Measurements from ENCODE around the gene CNGB1. TPM values are rescaled to one million over a fixed set of nuclear protein-coding genes. Genes with fewer than 3 reads are reported as not detected.

Gene CNGB1
- total and polyA plus RNA-seq, 10 donors = 0.02 to 0.12 TPM; not detected in 8

DNA sequence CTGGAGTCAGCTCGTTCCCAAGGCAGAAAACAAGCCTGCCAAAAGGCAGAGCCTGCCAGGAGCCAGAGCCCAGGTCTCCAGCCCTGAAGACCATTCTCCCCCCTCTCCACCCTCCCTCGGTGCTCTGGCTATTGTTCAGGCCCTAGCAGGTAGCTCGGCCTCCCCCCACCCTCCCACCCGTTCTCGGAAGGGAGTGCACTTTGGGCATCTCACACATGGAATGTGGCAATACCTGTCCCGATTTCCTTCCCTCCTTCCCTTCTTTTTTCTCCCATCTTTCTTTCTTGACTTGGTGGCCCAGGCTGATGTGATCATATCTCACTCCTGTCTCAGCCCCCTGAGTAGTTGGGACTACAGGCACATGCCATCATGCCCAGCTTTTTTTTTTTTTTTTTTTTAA, 12.4 kb downstream of the CNGB1 start:
- DNase-seq = peak; percentile 33
- TF ChIP-seq POLR2A (IDR thresholded peaks at IDR 0.05) (no peak), POLR2AphosphoS5 (IDR thresholded peaks at IDR 0.05) (no peak)
- TF ChIP-seq, protein P1, sequence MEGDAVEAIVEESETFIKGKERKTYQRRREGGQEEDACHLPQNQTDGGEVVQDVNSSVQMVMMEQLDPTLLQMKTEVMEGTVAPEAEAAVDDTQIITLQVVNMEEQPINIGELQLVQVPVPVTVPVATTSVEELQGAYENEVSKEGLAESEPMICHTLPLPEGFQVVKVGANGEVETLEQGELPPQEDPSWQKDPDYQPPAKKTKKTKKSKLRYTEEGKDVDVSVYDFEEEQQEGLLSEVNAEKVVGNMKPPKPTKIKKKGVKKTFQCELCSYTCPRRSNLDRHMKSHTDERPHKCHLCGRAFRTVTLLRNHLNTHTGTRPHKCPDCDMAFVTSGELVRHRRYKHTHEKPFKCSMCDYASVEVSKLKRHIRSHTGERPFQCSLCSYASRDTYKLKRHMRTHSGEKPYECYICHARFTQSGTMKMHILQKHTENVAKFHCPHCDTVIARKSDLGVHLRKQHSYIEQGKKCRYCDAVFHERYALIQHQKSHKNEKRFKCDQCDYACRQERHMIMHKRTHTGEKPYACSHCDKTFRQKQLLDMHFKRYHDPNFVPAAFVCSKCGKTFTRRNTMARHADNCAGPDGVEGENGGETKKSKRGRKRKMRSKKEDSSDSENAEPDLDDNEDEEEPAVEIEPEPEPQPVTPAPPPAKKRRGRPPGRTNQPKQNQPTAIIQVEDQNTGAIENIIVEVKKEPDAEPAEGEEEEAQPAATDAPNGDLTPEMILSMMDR (IDR thresholded peaks at IDR 0.05 in 8 of 11, conservative IDR thresholded peaks at IDR 0.05 in 3 of 11) = no peak
- intact Hi-C loops (cut with DNase I; ENCODE audit: low total_unique reads) = no loop called here
- Histone ChIP-seq H3K4me3 (no peak overlapping the region), H3K27ac (no peak overlapping the region), H3K9me3 (no peaks in the 10 kb centered on the region), H3K4me1 (no peaks in the 10 kb centered on the region), H3K36me3 (no peaks in the 10 kb centered on the region), H3K27me3 (replicated peaks in 1 of 7) (no peaks in the 10 kb centered on the region)
- 71 to 85% (median 79%) methylated on average over 6 of the region's 6 CpGs for WGBS, 5 donors

DNA sequence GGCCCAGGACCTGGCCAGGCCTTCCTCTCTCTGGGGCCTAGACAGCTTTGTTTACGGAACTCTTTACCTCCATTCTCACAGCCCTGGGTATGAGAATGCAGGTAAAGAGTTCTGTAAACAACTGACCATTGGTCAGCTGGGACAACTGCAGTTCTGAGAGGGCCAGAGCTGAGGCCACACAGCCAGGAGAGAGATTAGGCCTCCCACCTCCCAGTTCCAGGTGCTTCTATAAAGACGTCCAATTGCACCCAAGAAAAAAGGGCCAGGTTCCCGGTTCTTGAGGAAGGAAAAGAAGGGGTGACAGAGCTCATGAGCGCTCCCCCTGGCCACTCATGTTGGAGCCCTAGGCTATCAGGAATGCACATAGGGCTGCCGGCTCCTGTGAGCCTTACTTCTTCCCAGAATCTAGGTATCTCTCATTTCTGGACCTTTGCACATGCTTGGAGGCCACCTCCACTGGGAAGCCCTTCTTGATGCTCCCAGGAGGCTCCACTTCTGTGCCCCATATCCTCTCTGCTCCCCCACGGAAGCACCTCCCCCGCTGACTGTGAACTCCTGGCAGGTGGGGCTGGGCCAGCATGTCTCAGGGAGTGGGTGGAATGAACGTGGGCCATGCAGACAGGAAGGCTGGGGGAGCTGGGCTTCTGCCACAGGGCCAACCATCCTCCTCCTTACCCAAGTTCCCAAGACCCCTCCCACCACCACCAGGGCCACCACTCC, 13.1 kb downstream of the CNGB1 start:
- intact Hi-C loops (cut with DNase I; ENCODE audit: low total_unique reads) = no loop called here
- H3K4me1 ChIP-seq = no peaks in the 10 kb centered on the region
- 80 to 89% (median 81%) methylated on average over 5 to 8 of the region's 8 CpGs for WGBS, 5 donors
- no peak overlapping the region for H3K4me3 ChIP-seq
- peaks cover 0 to under 1% (median 0%) of the 10 kb centered on the region in 7 donors for H3K27me3 ChIP-seq (replicated peaks in 1 of 7)
- no peak for DNase-seq
- no peaks in the 10 kb centered on the region for H3K36me3 ChIP-seq
- no peak for TF ChIP-seq POLR2A (IDR thresholded peaks at IDR 0.05)
- no peak for TF ChIP-seq POLR2AphosphoS5 (IDR thresholded peaks at IDR 0.05)
- TF ChIP-seq, protein P1 (IDR thresholded peaks at IDR 0.05 in 8 of 11, conservative IDR thresholded peaks at IDR 0.05 in 3 of 11) = no peak
- no peaks in the 10 kb centered on the region for H3K9me3 ChIP-seq
- no peak overlapping the region for H3K27ac ChIP-seq

DNA sequence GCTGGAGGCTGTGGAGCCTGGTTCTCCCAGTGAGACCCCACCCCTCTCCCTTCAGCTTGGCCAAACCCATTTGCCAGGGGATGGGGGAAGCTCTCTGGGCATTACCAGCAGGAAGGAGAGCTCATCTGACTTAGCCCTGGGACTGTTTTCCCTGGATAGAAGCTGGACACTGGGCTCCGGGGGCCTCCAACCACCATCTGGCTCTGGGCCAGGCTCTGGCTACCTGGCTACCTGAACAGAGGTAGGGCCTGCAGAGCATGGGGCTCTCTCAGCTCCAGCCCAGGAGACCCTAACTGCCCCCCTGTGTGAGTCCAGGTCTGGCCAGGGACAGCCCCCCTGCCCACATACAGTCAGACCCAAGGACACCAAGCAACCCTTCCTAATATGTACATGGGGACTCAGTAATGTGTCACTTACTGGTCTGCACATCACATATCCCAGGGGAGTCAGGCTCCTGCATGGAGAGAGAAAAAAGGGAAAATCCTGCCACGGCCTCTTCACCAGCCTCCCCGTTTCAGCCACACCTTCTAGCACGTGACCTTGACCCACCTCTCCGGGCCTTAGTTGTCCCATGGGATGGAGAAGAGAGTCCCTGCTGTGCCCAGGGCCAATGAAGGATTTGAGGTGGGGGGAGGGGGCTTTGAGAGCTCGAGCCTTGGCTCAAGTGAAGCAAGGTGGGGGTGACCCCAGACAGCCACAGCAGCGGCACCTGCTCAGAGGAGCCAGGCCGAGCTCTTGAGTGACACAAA, 13.8 kb downstream of the CNGB1 start:
- Histone ChIP-seq H3K4me1 (no peaks in the 10 kb centered on the region), H3K27ac (no peak overlapping the region), H3K36me3 (no peaks in the 10 kb centered on the region), H3K4me3 (no peak overlapping the region), H3K27me3 (replicated peaks in 1 of 7) (peaks cover 0 to 4% (median 0%) of the 10 kb centered on the region in 7 donors), H3K9me3 (no peaks in the 10 kb centered on the region)
- TF ChIP-seq, protein P1 (IDR thresholded peaks at IDR 0.05 in 8 of 11, conservative IDR thresholded peaks at IDR 0.05 in 3 of 11) = no peak
- TF ChIP-seq POLR2AphosphoS5 (IDR thresholded peaks at IDR 0.05) = no peak
- TF ChIP-seq POLR2A (IDR thresholded peaks at IDR 0.05) = no peak
- 63 to 87% (median 74%) methylated on average over 7 to 8 of the region's 8 CpGs for WGBS, 5 donors
- DNase-seq = no peak
- intact Hi-C loops (cut with DNase I; ENCODE audit: low total_unique reads) = no loop called here

DNA sequence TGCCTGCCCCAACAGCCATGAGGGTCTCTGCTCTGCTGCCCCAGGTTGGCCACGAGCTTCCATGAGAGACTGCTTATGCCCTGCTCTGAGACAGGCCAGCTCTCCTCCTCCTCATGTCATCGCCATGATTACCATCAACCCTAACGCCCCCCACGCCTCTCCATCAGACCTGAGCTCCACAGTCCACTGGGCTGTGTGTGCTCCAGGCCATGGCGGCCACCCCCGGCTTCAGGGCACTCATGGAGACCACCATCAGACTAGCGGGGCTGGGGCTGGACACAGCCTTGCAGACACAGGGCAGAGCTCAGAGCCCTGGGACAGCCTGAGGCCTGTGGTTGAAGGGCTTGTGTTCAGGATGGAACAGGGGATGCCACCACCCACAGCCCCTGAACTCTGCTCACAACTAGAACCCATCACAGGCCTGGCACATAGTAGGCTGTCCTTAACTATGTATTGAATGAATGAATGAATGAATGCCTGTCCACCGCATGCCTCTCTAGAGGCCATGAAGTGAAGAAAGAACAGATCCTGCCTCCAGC, 14.6 kb downstream of the CNGB1 start:
- no peak for DNase-seq
- H3K27ac ChIP-seq = no peak overlapping the region
- peaks cover 0 to 9% (median 0%) of the 10 kb centered on the region in 7 donors for H3K27me3 ChIP-seq (replicated peaks in 1 of 7)
- H3K9me3 ChIP-seq = no peaks in the 10 kb centered on the region
- H3K36me3 ChIP-seq = no peaks in the 10 kb centered on the region
- no peaks in the 10 kb centered on the region for H3K4me1 ChIP-seq
- intact Hi-C loops (cut with DNase I; ENCODE audit: low total_unique reads) = no loop called here
- TF ChIP-seq POLR2AphosphoS5 (IDR thresholded peaks at IDR 0.05) (no peak), POLR2A (IDR thresholded peaks at IDR 0.05) (no peak)
- TF ChIP-seq, protein P1 (IDR thresholded peaks at IDR 0.05 in 8 of 11, conservative IDR thresholded peaks at IDR 0.05 in 3 of 11) = no peak
- no peak overlapping the region for H3K4me3 ChIP-seq
- 78 to 88% (median 82%) methylated on average over 8 of the region's 8 CpGs for WGBS, 5 donors
